ENCODE data around the gene EGR2.

EGR2 gene

DNA sequence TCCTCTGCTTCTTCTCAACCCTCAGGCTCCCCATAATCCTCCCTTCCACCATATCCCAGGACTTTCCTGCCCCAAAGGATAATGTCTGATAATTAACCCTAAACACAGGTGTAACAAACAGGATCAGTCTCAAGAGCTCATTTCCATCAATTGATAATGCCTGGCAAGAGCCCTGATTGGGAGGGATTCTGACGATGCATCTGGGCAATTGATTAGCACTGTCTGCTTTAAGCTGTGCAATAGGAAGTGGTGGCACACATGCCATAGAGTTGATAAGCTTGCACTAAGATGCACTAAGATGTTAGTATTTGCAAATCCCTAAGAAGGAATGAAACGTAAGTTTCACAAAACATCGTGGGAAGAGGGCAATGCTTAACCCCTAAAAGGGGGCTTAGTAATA is 27.4 kb upstream of the EGR2 start:
- no peaks in the 10 kb centered on the region for H3K4me1 ChIP-seq (ENCODE audit: control insufficient read depth, insufficient read depth, low read length)

DNA sequence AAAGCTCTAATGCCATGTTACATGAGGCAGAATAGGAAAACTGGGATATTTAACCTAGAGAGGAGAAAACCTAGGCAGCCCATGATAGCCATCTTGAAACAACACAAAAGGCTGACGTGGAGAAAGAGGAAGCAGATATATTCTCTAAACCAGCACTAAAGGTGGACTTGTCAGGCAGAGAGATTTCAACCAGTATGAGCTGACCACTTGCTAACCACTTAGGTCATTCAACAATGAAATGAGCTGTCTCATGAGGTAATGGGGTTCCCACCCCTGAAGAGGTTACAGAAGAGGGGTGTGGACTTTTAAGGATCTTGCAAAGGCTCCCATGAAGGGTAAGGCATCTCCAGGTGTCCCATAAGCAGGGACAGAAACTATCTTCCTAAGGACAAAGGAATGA is 26.8 kb upstream of the EGR2 start:
- H3K9me3 ChIP-seq (ENCODE audit: control insufficient read depth, low read length): no peaks in the 10 kb centered on the region
- no peaks in the 10 kb centered on the region for H3K27me3 ChIP-seq (ENCODE audit: control insufficient read depth, insufficient read depth, low read length)
- H3K4me3 ChIP-seq (ENCODE audit: low read length): no peak overlapping the region
- H3K36me3 ChIP-seq (ENCODE audit: control insufficient read depth, insufficient read depth, low read length): no peaks in the 10 kb centered on the region
- H3K9ac ChIP-seq (ENCODE audit: low read length): no peak overlapping the region
- no peaks in the 10 kb centered on the region for H3K4me1 ChIP-seq (ENCODE audit: control insufficient read depth, insufficient read depth, low read length)

More for the DNA sequence above, 27.4 kb upstream of the EGR2 start:
- Histone ChIP-seq H3K9me3 (ENCODE audit: control insufficient read depth, low read length) (no peaks in the 10 kb centered on the region), H3K9ac (ENCODE audit: low read length) (no peak overlapping the region), H3K27me3 (ENCODE audit: control insufficient read depth, insufficient read depth, low read length) (no peaks in the 10 kb centered on the region), H3K36me3 (ENCODE audit: control insufficient read depth, insufficient read depth, low read length) (no peaks in the 10 kb centered on the region), H3K4me3 (ENCODE audit: low read length) (no peak overlapping the region)

DNA sequence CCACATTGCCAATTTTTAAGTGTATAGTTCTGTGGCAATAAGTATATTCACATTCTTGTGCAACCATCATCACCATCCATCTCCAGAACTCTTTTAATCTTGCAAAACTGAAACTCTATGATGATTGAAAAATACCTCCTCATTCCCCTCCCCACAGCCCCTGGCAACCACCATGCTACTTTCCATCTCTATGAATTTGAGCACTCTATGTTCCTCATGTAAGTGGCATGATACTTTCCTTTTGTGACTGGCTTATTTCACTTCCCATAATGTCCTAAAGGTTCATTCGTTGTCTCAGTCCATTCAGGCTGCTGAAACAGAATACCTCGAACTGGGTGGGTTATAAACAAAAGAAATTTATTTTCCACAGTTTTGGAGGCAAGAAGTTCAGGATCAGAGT is 23.4 kb upstream of the EGR2 start:
- Histone ChIP-seq H3K4me3 (ENCODE audit: low read length) (no peak overlapping the region), H3K9me3 (ENCODE audit: control insufficient read depth, low read length) (no peaks in the 10 kb centered on the region), H3K36me3 (ENCODE audit: control insufficient read depth, insufficient read depth, low read length) (no peaks in the 10 kb centered on the region), H3K9ac (ENCODE audit: low read length) (no peak overlapping the region), H3K4me1 (ENCODE audit: control insufficient read depth, insufficient read depth, low read length) (no peaks in the 10 kb centered on the region), H3K27me3 (ENCODE audit: control insufficient read depth, insufficient read depth, low read length) (no peaks in the 10 kb centered on the region)

DNA sequence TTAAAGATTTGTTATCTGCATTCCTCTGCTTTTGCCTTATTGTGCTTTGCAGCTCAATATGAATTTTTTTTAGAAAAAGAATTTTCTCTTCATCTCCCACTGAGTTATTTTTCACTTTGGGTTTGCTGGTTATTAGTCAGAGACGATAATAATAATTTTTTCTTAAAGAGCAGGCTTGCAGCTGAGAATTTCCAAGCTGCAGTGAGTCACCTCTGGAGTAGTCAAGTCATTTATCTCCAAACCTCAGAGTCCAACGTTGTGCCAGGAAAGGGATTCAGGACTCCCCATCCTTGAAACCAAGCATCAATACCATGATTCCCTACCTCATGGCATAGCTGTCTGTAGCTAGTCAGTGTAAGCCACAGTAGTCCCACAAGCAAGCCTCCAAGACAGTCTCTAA is 15.2 kb upstream of the EGR2 start:
- Histone ChIP-seq H3K4me3 (ENCODE audit: low read length) (no peak overlapping the region), H3K4me1 (ENCODE audit: control insufficient read depth, insufficient read depth, low read length) (no peaks in the 10 kb centered on the region), H3K9ac (ENCODE audit: low read length) (no peak overlapping the region), H3K9me3 (ENCODE audit: control insufficient read depth, low read length) (no peaks in the 10 kb centered on the region), H3K27me3 (ENCODE audit: control insufficient read depth, insufficient read depth, low read length) (no peaks in the 10 kb centered on the region), H3K36me3 (ENCODE audit: control insufficient read depth, insufficient read depth, low read length) (no peaks in the 10 kb centered on the region)

DNA sequence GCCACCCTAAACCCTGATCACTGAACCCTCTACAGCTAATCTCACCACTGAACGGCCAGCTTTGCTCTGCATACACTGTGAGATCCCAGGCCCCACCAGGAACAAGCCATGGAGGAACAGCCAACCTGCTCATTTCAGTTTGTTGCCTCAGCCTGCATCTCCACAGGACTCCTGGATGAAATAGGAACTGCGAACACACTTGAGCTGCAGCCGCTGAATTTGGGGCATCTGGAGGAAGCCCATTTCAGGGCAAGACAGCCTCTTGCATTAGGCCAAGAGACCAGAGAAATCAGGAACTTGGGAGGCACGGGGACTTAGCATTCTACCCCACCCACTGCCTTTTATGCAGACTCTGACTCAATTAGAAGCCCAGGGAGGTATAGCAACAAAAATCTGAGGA is 14.5 kb upstream of the EGR2 start:
- Histone ChIP-seq H3K9ac (ENCODE audit: low read length) (no peak overlapping the region), H3K4me3 (ENCODE audit: low read length) (no peak overlapping the region), H3K27me3 (ENCODE audit: control insufficient read depth, insufficient read depth, low read length) (no peaks in the 10 kb centered on the region), H3K9me3 (ENCODE audit: control insufficient read depth, low read length) (no peaks in the 10 kb centered on the region), H3K36me3 (ENCODE audit: control insufficient read depth, insufficient read depth, low read length) (no peaks in the 10 kb centered on the region), H3K4me1 (ENCODE audit: control insufficient read depth, insufficient read depth, low read length) (no peaks in the 10 kb centered on the region)

DNA sequence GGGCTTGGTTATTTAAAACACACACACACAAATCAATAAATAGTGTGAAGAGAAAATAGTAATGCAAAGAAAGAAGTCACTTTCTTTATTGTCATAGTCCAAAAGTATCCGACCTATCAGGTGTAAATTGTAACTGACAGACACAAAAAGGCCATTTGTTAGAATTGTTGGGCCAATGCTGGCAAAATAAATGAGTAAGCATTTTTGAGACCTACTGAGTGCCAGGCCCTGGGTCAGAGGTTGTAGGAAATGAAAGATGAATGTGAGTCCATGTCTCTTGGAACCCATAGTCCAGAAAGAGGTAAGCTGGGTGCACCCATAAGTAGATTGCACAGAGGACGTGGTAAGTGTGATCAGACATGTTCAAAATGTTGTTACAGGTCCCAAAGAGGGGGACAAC is 13.5 kb upstream of the EGR2 start:
- no peaks in the 10 kb centered on the region for H3K27me3 ChIP-seq (ENCODE audit: control insufficient read depth, insufficient read depth, low read length)
- H3K9me3 ChIP-seq (ENCODE audit: control insufficient read depth, low read length): no peaks in the 10 kb centered on the region
- H3K9ac ChIP-seq (ENCODE audit: low read length): no peak overlapping the region
- H3K4me3 ChIP-seq (ENCODE audit: low read length): no peak overlapping the region
- H3K36me3 ChIP-seq (ENCODE audit: control insufficient read depth, insufficient read depth, low read length): no peaks in the 10 kb centered on the region
- no peaks in the 10 kb centered on the region for H3K4me1 ChIP-seq (ENCODE audit: control insufficient read depth, insufficient read depth, low read length)

DNA sequence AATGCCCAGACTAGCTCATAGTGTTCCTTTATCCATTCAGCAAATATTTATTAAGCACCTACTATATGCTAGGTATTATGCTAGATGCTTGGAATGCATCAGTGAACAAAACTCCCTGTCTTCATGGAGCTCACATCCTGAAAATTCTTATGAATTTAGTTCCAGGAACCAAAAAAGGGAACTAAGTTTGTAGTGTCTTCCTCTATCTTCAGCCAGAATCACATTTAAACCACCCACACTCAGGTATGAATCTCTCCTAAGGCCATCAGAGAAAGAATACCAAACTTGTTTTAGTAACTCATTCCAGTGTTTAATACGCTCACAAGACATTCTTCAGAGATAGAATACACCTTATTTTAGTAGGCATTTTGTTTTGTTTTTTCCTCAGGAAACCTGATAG is 10.1 kb upstream of the EGR2 start:
- Histone ChIP-seq H3K9ac (ENCODE audit: low read length) (no peak overlapping the region), H3K36me3 (ENCODE audit: control insufficient read depth, insufficient read depth, low read length) (no peaks in the 10 kb centered on the region), H3K4me3 (ENCODE audit: low read length) (no peak overlapping the region), H3K4me1 (ENCODE audit: control insufficient read depth, insufficient read depth, low read length) (no peaks in the 10 kb centered on the region), H3K9me3 (ENCODE audit: control insufficient read depth, low read length) (no peaks in the 10 kb centered on the region), H3K27me3 (ENCODE audit: control insufficient read depth, insufficient read depth, low read length) (no peaks in the 10 kb centered on the region)

DNA sequence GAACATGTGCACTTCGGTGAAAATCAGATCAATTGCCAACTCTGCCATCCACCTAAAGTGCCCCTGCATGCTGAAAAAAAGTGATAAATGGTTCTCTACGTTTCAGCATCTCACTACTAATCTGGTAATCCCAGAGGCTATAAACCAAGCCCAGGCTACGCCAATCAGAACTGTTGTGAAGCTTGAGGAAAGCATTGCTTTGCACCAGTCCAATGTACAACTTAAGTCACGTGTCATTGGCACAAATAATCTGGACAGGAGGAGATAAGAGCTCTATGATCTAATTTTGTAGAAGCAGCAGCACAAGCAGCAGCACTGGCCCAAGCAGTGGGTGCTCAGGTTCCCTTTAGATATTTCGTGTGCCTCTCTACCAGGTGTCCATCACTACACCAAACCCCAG is 4.4 kb upstream of the EGR2 start:
- peaks cover 25% of the 10 kb centered on the region for H3K27me3 ChIP-seq (ENCODE audit: control insufficient read depth, insufficient read depth, low read length)
- H3K36me3 ChIP-seq (ENCODE audit: control insufficient read depth, insufficient read depth, low read length): no peaks in the 10 kb centered on the region
- no peaks in the 10 kb centered on the region for H3K9me3 ChIP-seq (ENCODE audit: control insufficient read depth, low read length)
- H3K4me1 ChIP-seq (ENCODE audit: control insufficient read depth, insufficient read depth, low read length): peaks cover 25% of the 10 kb centered on the region
- no peak overlapping the region for H3K4me3 ChIP-seq (ENCODE audit: low read length)
- no peak overlapping the region for H3K9ac ChIP-seq (ENCODE audit: low read length)

DNA sequence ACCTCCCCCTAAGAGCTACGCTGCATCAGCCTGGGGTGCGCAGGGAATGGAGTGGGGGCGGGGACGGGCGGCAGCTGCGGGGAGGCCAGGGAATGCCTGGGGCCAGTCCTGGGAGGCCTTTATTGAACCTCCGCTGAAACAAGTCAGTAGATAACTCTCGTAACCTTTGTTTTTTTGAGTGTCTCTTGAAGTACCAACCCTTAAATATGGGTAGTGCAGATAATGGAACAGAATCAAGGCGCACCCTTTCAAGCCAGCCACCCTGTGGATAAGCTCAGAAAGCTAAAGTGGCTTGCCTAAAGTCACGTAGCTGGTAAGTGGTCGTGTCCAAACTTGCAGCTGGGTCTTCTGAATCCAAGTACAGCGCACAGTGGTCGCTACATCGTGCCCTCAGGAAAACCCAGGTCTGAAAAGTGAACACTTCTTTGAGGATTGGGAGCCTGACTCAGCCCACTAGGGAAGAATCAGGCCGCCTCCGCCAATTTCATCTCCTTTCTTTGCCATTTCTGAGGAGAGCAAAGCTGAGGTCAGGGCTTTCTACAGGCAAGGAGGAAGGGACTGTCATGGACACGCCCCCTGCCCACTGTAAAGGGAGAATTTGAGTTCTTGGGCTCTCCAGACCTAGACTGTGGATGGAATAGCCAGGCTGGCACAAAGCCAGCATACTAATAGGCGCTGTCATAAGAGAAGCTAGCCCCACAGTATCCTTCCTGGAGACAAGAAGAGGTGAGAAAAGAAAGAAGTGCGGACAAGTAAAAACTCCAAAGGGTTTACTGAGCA is 3.2 kb upstream of the EGR2 start:
- H3K4me3 ChIP-seq (ENCODE audit: low read length): no peak overlapping the region
- H3K9ac ChIP-seq (ENCODE audit: low read length): no peak overlapping the region
- no peaks in the 10 kb centered on the region for H3K36me3 ChIP-seq (ENCODE audit: control insufficient read depth, insufficient read depth, low read length)
- no peaks in the 10 kb centered on the region for H3K9me3 ChIP-seq (ENCODE audit: control insufficient read depth, low read length)
- peaks cover 26% of the 10 kb centered on the region for H3K4me1 ChIP-seq (ENCODE audit: control insufficient read depth, insufficient read depth, low read length)
- peaks cover 37% of the 10 kb centered on the region for H3K27me3 ChIP-seq (ENCODE audit: control insufficient read depth, insufficient read depth, low read length)

DNA sequence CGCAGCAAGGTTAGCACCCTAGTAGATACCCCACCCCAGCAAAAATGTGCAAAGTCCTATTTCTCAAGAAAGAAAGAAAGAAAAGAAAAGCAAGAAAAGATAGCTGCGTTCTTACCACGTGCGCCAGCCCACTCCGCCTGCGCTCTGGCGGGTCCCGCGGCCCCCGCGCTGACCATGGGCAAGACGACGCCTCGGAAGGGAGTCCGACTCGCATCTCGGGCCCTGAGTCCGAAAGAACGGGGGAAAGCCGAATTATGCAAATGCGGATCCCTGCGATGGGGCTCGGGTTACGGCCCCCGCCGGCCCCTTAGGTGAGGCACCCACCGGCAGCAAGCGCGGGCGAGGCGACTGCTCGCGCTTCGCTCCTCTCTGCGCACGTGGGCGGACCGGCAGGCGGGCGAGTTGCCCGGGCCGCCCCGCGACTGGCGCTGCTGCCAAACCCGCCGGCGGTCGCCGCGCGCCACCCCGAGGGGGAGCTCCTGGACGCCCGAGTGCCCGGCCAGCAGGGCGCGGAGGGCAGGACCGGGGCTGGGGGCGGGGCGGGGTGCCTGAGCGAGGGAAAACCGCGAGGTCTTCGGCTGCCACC is 2.4 kb upstream of the EGR2 start:
- Histone ChIP-seq H3K36me3 (ENCODE audit: control insufficient read depth, insufficient read depth, low read length) (no peaks in the 10 kb centered on the region), H3K4me1 (ENCODE audit: control insufficient read depth, insufficient read depth, low read length) (peaks cover 26% of the 10 kb centered on the region), H3K9ac (ENCODE audit: low read length) (no peak overlapping the region), H3K9me3 (ENCODE audit: control insufficient read depth, low read length) (no peaks in the 10 kb centered on the region), H3K27me3 (ENCODE audit: control insufficient read depth, insufficient read depth, low read length) (peaks cover 45% of the 10 kb centered on the region), H3K4me3 (ENCODE audit: low read length) (peak overlapping the region; percentile 37)

DNA sequence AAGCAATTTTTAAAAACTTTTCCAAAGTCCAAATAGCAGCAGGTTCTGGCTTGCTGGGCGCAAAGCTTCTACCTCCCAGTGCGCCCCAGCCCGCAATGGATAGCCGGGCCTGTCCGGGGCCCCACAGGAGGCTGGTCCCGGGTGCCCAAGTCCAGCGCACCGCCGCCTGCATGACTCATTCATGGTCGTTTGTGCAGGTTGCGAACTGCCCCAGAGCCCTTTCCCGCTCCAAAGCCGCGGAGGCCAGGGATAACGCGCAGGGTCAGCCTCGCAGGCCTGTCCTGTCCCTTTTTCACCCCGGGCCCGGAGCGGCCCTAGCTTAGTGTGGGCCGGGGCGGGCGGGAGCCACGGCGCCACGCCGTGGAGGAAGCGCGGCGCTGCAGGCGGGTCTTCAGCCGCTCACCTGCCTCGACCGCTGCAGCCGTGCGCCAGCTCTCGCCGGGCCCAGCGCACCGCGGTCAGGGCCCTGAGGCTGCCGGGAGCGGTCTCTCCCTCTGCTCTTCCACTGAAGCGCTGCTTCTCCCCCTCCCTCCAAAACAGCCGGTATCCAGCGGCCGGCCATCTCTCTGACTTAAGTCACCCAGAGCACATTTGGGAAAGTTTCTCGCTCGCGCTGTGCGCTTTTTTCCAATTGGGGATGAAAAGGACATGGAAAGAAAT is 1.7 kb upstream of the EGR2 start:
- Histone ChIP-seq H3K9me3 (ENCODE audit: control insufficient read depth, low read length) (no peaks in the 10 kb centered on the region), H3K27me3 (ENCODE audit: control insufficient read depth, insufficient read depth, low read length) (peaks cover 52% of the 10 kb centered on the region), H3K9ac (ENCODE audit: low read length) (peak overlapping the region; percentile 72), H3K4me1 (ENCODE audit: control insufficient read depth, insufficient read depth, low read length) (peaks cover 26% of the 10 kb centered on the region), H3K4me3 (ENCODE audit: low read length) (peak overlapping the region; percentile 37), H3K36me3 (ENCODE audit: control insufficient read depth, insufficient read depth, low read length) (no peaks in the 10 kb centered on the region)

DNA sequence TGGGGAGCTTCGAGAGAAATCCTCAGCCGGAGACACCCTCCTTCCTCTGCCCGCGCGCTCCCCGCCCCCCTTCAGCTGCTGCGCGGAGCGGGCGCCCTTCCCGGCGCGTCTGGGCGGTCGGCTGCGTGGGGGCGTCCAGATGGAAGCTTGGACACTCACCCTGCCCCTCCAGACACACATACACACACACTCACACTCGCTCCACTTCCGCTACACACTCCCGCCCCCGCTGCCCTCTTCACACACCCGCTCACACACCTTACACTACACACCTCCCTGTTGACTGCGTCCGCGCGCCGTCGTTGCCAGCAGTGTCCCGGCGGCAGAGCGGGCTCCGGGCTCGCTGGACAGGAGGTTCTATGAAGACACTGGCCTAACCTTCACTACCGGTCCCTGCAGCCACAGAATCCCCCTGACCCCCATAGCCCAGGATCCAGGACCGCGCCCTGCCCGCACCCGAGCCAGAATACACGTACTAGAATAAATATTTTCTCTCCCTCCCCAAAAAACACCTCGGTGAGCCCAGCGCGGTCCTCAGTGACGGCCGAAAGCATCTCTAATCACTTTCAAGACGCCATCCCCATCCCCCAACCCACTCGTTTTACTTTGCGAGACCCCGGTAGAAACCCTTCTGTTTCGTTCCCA is 1.1 kb upstream of the EGR2 start:
- Histone ChIP-seq H3K36me3 (ENCODE audit: control insufficient read depth, insufficient read depth, low read length) (no peaks in the 10 kb centered on the region), H3K9me3 (ENCODE audit: control insufficient read depth, low read length) (no peaks in the 10 kb centered on the region), H3K4me1 (ENCODE audit: control insufficient read depth, insufficient read depth, low read length) (peaks cover 26% of the 10 kb centered on the region), H3K9ac (ENCODE audit: low read length) (peak overlapping the region; percentile 72), H3K4me3 (ENCODE audit: low read length) (peak overlapping the region; percentile 37), H3K27me3 (ENCODE audit: control insufficient read depth, insufficient read depth, low read length) (peaks cover 52% of the 10 kb centered on the region)

All from mucosa of stomach (tissue), 1 donor.